Effector memory CD8-positive, alpha-beta T cell (primary cell): ENCODE results near the gene RUSC2.

Experiments used
- ATAC-seq: fragments of 150-1000 bp; cut with Tn5 transposase; replicated peaks from 2 replicates; pipeline ENCODE4 v1.10.0; 2021; ENCODE audit warnings: mild to moderate bottlenecking, moderate library complexity
- DNase-seq, 3 experiments: peaks; one replicate each; pipeline ENCODE4 v3.0.0; 2021
- H3K27ac Mint-ChIP-seq, 2 donors: one replicate each; pipeline ENCODE4 v1.8.0; 2022; ENCODE audit warnings: mild to moderate bottlenecking in 2 of 2, mixed read lengths in 2 of 2, moderate library complexity in 2 of 2
- H3K27me3 Mint-ChIP-seq, 2 donors: one replicate each; pipeline ENCODE4 v1.8.0; 2022; ENCODE audit warnings: mixed read lengths in 2 of 2
- H3K36me3 Mint-ChIP-seq: one replicate; pipeline ENCODE4 v1.8.0; 2022; ENCODE audit warnings: mild to moderate bottlenecking, moderate library complexity, mixed read lengths; ENCODE audit not compliant: insufficient read depth
- H3K4me1 Mint-ChIP-seq, 2 donors: one replicate each; pipeline ENCODE4 v1.8.0; 2022; ENCODE audit warnings: low read depth in 2 of 2, mixed read lengths in 2 of 2
- H3K4me3 Mint-ChIP-seq, 2 donors: one replicate each; pipeline ENCODE4 v1.8.0; 2022; ENCODE audit warnings: mild to moderate bottlenecking in 2 of 2, mixed read lengths in 2 of 2, moderate library complexity in 2 of 2
- H3K9me3 Mint-ChIP-seq, 2 donors: one replicate each; pipeline ENCODE4 v1.8.0; 2022; ENCODE audit warnings: mixed read lengths in 2 of 2

Gene RUSC2

DNA sequence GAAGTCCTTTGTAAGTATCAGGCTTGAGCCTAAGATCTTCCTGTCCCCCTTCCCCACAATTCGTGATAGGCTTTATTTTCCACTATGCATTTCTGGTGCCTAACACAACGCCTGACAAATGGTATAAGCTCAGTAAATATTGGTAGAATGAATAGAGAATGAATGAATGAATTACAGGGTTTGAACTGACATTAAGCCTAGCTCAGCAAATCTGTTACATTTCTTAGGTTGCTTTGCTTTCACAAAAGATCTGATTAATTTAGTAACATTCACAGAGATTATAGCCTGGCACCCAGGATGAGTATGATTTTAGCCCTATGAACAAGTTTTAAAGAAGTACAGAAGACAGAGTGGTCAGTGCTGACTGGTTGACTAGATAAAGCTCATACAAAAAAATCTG lies 16.4 kb downstream of the RUSC2 start:
- H3K36me3 Mint-ChIP-seq: no peaks in the 10 kb centered on the region
- peaks cover 28 to 48% of the 10 kb centered on the region in 2 donors for H3K27me3 Mint-ChIP-seq
- no peak for ATAC-seq
- no peak for DNase-seq
- H3K27ac Mint-ChIP-seq: no peak overlapping the region
- no peaks in the 10 kb centered on the region for H3K4me1 Mint-ChIP-seq
- no peak overlapping the region for H3K4me3 Mint-ChIP-seq
- no peaks in the 10 kb centered on the region for H3K9me3 Mint-ChIP-seq

DNA sequence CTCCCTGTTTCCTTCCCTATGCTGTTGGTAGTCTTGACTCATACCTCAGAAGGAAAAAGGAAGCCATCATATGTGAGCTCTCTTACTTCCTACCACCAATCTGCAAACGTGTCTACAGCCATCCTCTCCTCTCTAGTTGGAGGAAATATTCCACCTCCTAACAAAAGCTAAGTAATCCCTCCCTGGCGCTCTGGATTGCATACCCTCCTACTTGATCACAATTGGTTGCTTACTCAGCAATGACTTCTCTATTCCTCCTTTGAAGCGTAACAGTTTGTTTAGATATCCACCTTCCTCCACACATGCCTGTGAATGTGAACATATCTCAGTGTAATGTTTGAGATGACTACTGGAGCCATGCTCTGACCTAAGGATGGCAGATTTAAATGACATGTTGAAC lies 18.2 kb downstream of the RUSC2 start:
- Mint-ChIP-seq H3K27ac (no peak overlapping the region), H3K9me3 (no peaks in the 10 kb centered on the region), H3K4me3 (no peak overlapping the region), H3K27me3 (peaks cover 28 to 55% of the 10 kb centered on the region in 2 donors), H3K36me3 (no peaks in the 10 kb centered on the region), H3K4me1 (no peaks in the 10 kb centered on the region)
- no peak for DNase-seq
- no peak for ATAC-seq

DNA sequence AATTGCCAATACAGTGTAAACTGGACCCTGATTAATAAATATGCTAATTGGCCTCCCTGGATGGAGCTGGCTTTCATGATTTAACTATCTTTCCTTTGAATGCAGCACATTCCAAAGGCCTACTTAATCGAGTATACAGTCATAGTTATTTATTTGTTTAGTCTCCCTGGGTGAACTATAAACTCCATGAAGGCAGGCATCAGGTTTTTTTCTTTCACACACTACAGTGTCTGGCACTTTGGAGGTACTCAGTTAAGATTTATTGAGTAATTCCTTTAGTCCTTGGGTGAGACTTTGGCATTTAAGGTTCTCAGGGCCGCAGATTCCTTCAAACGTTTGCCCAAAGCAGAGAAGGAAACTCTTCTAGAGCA lies 20.5 kb downstream of the RUSC2 start:
- H3K27me3 Mint-ChIP-seq: peaks cover 30 to 64% of the 10 kb centered on the region in 2 donors
- no peaks in the 10 kb centered on the region for H3K36me3 Mint-ChIP-seq
- DNase-seq (no peak), ATAC-seq (no peak)
- no peak overlapping the region for H3K4me3 Mint-ChIP-seq
- H3K4me1 Mint-ChIP-seq: no peaks in the 10 kb centered on the region
- H3K27ac Mint-ChIP-seq: no peak overlapping the region
- no peaks in the 10 kb centered on the region for H3K9me3 Mint-ChIP-seq

DNA sequence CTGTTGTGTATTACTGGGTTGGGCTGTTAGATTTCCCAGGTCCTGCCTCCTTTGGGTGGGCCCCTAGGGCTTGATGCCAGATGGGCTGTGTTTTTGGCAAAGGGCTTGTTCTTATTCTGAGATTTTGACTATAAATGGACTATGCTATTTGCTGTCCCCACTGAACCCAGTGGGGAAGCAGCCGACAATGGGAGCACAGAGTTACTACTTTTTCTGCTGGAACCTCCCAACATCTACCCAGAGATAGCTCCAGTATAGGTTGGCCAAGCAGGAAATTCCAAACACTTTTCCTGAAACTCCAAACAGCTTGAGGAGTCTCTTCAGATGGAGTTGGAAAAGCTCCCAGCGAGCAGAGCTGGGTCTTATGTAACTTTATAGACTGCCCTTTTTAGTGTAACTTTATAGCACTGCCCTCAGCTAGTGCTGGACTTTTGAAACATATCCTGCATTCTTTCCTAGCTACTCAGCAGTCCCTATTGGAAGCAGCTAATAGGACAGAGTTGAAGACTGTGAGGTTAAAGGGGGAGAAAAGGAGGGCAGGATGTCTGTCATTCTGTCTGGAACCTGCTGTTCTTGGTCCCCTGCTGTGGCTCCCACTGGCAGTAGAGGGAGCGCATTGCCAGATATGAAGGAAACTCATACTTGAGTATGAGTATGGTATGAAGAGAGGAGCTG lies 21.0 kb downstream of the RUSC2 start:
- ATAC-seq (no peak), DNase-seq (no peak)
- H3K27me3 Mint-ChIP-seq: peaks cover 30 to 58% of the 10 kb centered on the region in 2 donors
- no peaks in the 10 kb centered on the region for H3K4me1 Mint-ChIP-seq
- H3K9me3 Mint-ChIP-seq: no peaks in the 10 kb centered on the region
- no peak overlapping the region for H3K4me3 Mint-ChIP-seq
- H3K27ac Mint-ChIP-seq: no peak overlapping the region
- H3K36me3 Mint-ChIP-seq: no peaks in the 10 kb centered on the region

DNA sequence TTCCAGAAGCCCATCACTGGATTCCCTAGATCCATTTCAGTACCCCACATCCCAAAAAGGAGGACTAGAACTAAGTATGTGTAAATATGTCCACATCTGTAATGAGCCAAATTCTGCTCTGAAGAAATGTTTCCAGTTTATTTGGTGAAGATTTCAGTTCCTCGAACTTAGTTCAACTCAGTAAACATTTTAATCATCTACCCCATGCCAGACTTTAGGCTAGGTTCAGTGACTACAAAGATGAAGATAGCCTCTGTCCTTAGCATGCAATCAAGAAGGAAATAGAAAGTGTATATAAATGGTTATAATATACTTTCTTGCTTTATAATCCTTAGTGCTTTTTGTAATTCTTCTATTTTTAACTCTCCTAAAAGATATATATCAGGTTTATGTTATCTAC lies 21.5 kb downstream of the RUSC2 start:
- no peak for DNase-seq
- no peak overlapping the region for H3K4me3 Mint-ChIP-seq
- ATAC-seq: no peak
- H3K9me3 Mint-ChIP-seq: no peaks in the 10 kb centered on the region
- no peaks in the 10 kb centered on the region for H3K36me3 Mint-ChIP-seq
- no peak overlapping the region for H3K27ac Mint-ChIP-seq
- H3K27me3 Mint-ChIP-seq: peaks cover 25 to 53% of the 10 kb centered on the region in 2 donors
- no peaks in the 10 kb centered on the region for H3K4me1 Mint-ChIP-seq

DNA sequence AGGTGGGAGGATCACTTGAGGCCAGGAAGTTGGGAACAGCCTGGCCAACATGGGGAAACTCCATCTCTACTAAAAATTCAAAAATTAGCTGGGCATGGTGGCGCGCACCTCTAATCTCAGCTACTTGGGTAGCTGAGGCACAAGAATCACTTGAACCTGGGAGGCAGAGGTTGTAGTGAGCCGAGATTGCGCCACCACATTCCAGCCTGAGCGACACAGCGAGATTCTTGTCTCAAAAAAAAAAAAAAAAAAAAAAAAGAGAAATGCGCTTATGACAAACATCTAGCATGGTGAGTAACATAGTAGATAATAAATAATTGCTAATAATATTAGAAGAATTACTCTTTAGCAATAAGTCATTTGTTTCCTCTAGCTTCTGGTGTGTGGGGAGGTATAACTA lies 25.9 kb downstream of the RUSC2 start:
- Mint-ChIP-seq H3K9me3 (no peaks in the 10 kb centered on the region), H3K36me3 (no peaks in the 10 kb centered on the region), H3K4me3 (no peak overlapping the region), H3K27me3 (peaks cover 7 to 22% of the 10 kb centered on the region in 2 donors), H3K27ac (no peak overlapping the region), H3K4me1 (no peaks in the 10 kb centered on the region)
- ATAC-seq (no peak), DNase-seq (no peak)

DNA sequence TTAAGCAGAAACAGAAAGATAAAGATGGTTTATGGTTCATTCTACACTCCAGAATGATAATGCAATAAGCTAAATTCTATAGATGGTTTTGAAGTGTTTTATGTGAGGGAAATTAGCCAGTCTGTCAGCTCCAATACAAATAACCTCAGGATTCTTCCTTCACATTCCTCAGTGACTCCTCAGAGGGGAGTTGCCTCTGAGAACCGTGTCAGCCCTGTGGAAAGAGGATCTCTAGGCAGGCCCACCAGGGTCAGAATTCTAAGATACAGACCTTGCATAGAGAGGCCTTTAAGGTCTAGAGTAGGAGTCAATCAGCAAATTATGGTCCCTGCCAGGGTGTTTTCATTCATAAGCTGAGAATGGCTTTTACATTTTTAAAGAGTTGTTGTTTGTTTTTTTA lies 26.6 kb downstream of the RUSC2 start:
- Mint-ChIP-seq H3K4me1 (no peaks in the 10 kb centered on the region), H3K9me3 (no peaks in the 10 kb centered on the region), H3K36me3 (no peaks in the 10 kb centered on the region), H3K27ac (no peak overlapping the region), H3K4me3 (no peak overlapping the region), H3K27me3 (peaks cover 7 to 22% of the 10 kb centered on the region in 2 donors)
- ATAC-seq (no peak), DNase-seq (no peak)

DNA sequence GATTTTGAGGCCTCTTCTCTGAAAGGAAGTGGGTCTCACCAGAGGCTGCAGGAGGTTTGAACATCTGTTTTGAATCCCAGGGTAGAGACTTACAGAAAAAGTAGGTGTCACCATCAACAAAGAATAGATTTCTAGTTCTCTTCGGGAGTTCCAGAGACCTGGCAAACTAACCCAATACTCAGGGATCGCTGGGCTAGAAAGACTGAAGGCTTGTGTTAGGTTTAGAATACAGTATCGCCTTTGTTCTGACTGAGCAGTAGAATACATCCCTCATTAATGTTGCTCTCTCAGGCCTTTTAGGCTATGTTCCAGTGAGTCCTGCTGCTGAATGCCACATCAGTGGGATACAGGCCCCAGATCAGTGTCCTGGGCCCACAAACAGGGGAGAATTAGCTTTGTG lies 27.2 kb downstream of the RUSC2 start:
- Mint-ChIP-seq H3K4me3 (no peak overlapping the region), H3K9me3 (no peaks in the 10 kb centered on the region), H3K4me1 (no peaks in the 10 kb centered on the region), H3K36me3 (no peaks in the 10 kb centered on the region), H3K27ac (no peak overlapping the region), H3K27me3 (peaks cover 7 to 22% of the 10 kb centered on the region in 2 donors)
- ATAC-seq (no peak), DNase-seq (no peak)

DNA sequence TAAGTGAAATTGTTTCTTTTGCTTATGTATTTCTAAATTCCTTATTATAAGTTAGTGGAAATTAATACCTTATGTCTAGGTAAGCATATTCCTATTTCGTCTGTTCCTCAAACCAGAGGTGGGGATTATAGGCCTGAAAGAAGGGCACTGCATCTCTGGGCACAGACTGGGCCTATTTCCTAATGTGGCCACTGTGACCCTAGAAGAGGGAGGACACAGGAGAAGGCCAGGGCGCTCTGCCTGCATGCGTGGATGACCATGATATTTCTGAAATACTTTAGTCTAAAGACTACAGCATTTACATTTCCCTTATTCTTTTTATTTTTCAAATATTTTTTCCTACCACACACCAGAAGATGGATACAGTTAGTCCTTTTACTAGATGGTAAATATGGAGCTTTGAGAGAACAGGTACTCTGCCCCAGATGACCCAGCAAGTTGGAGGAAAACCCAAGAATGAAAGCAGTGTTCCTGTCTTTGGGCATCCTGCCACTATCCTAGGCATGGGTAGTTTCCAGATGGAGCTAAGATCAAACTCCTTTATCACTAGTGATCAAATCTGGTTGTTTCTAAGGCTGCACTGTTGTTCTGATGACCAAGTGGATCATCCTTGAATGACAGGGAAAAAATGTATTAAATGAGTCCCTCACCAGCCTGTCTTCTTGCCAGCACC lies 27.8 kb downstream of the RUSC2 start:
- no peaks in the 10 kb centered on the region for H3K36me3 Mint-ChIP-seq
- DNase-seq (no peak), ATAC-seq (no peak)
- H3K27me3 Mint-ChIP-seq: peaks cover 7 to 19% of the 10 kb centered on the region in 2 donors
- H3K9me3 Mint-ChIP-seq: no peaks in the 10 kb centered on the region
- H3K4me1 Mint-ChIP-seq: no peaks in the 10 kb centered on the region
- H3K4me3 Mint-ChIP-seq: no peak overlapping the region
- H3K27ac Mint-ChIP-seq: no peak overlapping the region

DNA sequence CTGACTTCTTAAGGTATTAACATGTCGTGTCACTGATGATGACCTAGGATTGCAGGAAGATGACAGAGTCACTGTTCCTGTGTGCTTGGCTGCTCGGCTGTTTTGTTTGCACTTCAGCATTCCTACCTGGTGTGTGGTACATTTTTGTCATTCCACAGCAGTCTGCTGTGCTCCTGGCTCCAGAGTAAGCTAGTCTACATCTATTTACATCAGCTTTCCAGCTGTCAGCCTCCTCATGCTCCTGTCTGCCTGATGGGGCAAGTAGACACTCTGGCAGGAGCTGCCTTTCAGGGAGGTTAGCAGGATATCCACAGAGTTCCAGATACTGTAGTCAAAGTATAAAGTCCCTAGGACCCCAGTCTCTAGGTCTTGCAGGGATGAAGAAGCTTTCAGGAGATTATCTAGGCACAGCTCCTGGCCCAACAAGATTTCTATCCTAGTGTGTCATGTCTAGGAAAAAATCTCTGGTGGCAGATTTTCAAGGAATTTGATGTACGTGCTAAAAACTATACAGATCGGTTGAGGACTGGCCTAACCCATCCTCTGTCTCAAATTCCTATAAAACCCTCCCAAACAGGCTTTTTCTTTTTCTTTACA lies 28.4 kb downstream of the RUSC2 start:
- ATAC-seq (no peak), DNase-seq (no peak)
- Mint-ChIP-seq H3K9me3 (no peaks in the 10 kb centered on the region), H3K36me3 (no peaks in the 10 kb centered on the region), H3K27me3 (peaks cover 7 to 13% of the 10 kb centered on the region in 2 donors), H3K4me3 (no peak overlapping the region), H3K27ac (no peak overlapping the region), H3K4me1 (no peaks in the 10 kb centered on the region)

DNA sequence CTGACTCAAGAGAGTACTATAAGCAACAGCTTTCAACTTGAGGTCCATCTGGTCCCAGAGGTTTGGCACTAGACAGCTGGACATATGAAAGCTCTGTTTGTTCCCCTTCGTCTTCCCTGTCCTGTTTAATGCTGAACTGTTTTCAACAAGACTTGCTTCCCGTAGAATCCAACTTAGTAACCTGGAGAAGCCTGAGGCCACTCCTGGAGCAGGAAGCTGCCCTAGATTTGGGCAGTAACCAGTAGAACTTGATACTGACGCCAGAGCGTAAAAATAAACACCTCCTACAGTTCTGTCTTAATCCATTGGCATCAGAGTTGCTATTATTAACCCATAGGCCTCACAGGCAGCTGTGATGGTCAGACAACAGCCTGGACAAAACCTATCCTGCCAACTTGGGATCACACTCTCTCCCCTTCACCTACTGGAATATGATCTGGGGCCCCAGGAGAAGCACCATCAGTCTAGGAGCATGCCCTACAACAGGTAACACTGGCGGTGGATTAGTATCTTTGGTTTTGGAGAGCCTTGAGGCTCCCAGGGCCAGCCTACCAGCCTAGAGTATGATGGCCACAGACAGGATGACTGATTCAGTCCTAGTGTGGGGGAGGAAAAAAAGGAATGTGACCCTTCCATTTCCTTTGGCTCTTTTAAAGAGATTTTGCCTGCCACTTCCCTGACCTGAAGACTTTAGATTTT lies 29.2 kb downstream of the RUSC2 start:
- Mint-ChIP-seq H3K9me3 (no peaks in the 10 kb centered on the region), H3K27me3 (peaks cover 4 to 8% of the 10 kb centered on the region in 2 donors), H3K27ac (no peak overlapping the region), H3K4me3 (no peak overlapping the region), H3K4me1 (no peaks in the 10 kb centered on the region), H3K36me3 (no peaks in the 10 kb centered on the region)
- ATAC-seq (no peak), DNase-seq (no peak)

DNA sequence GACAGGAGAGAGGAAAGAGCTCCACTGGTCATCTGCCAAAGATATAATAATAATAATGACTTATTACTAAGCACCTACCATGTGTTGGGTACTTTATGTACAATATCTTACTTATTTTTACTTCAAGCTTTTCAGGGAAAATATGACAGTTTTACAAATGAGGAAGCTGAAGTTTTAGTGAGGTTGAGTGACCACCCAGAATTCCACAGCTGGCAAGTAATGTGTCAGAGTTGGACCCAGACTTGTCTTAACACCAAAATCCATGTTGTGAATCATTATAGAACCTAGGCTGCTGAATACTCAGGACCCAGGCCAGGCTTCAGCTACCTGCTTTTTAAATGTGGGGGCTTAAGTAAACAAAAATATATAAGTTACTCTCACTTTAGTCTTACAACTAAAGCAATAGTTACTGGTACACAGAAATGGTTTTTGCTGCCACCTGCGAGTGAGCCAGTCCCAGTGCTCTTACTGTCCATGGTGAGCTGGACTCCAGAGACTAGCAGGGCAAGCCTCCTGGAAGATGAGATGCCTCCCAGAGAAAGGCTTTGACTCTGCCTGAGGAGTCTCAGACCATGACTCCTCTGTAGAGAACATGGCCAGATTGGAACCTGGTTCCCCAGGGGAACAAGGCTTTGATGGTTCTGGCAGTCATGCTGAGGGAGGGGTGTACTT lies 29.9 kb downstream of the RUSC2 start:
- H3K4me1 Mint-ChIP-seq: no peaks in the 10 kb centered on the region
- ATAC-seq: no peak
- DNase-seq: no peak

DNA sequence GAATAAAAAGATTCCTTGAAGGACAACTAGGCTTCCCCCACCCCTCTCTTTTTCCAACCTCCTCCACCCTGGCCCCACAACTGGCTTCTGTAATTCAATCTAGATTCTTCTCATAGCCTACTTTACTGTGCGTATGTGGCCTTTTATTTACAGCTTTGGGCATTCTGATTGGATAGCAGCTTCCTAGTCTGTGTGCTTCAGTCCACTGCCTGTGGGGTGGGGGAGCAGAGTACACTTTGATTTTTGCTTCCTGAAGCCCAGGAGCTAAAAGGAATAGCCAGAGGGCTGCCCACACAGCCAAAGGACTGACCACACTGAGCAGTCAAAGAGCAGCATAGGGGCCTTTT lies 30.4 kb downstream of the RUSC2 start:
- ATAC-seq (no peak), DNase-seq (no peak)
- Mint-ChIP-seq H3K9me3 (no peaks in the 10 kb centered on the region), H3K27ac (no peak overlapping the region), H3K36me3 (no peaks in the 10 kb centered on the region), H3K4me1 (no peaks in the 10 kb centered on the region), H3K4me3 (no peak overlapping the region), H3K27me3 (no peaks in the 10 kb centered on the region)

More for the DNA sequence above, 29.9 kb downstream of the RUSC2 start:
- no peaks in the 10 kb centered on the region for H3K36me3 Mint-ChIP-seq
- H3K9me3 Mint-ChIP-seq: no peaks in the 10 kb centered on the region
- H3K4me3 Mint-ChIP-seq: no peak overlapping the region
- H3K27me3 Mint-ChIP-seq: peaks cover 0 to 1% of the 10 kb centered on the region in 2 donors
- H3K27ac Mint-ChIP-seq: no peak overlapping the region
